CD4-positive, alpha-beta T cell treated with Interleukin-21 for 1 hour (primary cell): ENCODE results near the gene GRHPR.
"Not testable (repeated sequence)": the region's sequence is repeated elsewhere in the genome, so short reads cannot be mapped to it uniquely, and the experiment has no call there.

Source experiments
- DNase-seq: peaks from one replicate; pipeline ENCODE4 v3.0.0-alpha.2; 2020

GRHPR gene

DNA sequence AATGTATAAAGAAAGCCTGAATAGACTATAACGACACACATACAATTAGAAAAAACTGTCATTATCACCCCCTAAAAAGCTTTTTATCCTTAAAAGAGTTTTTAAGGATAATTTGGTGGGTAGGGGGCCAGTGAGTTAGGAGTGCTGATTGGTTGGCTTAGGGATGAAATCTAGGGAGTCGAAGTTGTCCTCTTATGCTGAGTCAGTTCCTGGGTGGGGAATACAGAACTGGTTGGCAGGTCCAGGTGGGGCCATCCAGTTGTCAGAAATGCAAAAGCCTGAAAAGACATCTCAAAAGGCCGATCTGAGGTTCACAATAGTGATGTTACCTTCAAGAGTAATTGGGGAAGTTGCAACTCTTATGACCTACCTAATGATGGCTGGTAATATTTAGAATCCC is 29.1 kb downstream of the GRHPR start:
- DNase-seq: no peak

DNA sequence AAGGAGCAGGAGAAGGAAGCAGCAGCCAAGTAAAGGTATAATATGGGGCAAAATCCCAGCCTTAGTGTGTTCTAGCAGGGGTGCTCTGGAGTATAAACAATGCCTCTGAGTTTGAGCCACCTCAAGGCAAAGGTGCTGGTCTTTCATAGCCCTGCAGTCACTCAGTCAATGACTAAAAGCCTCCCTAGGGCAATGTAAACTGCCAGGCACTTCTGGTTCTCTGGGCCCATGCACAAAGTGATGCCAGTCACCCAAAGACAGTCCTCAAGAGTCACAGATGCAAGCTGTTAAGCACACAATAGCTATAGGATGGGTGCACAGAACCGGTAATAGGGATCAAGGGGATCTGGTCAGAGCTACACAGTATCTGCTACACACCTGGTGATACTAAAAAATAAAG is 30.1 kb downstream of the GRHPR start:
- no peak for DNase-seq

DNA sequence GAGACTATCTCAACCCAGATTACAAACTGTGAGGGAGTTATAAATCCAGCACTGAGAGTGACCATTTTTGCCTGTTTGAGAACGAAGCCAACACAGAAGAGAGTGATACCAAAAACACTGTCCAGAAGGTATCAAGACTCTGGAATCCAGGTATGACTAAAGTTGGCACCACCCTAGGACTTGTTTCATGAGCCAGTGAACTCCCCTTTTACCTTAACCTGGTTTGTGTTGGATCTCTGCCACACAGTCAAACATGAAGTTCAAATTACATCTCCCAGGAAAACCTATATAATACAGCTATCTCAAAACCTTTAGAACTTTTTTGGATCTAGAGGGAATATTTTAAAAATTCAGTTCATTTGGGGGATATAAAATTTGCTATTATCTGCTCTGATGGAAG is 31.3 kb downstream of the GRHPR start:
- DNase-seq: no peak

DNA sequence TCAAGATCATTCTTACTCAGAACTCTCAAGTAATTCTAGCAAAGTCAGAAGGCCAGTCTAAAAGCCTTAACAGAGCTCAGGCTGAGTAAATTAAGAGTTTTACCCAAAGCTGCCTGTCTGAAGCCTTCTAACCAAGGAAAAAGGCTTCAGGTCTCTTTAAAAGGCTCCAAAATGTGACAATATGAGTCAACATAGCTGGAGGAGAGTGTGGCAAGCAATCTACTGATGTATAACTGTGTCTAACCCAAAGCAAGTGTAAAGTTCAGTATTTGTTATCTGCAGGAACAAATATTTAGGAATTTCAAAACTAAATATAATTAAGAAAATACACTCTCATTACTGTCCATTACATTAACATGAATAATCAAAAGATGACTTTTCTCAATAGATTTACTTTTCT is 31.7 kb downstream of the GRHPR start:
- DNase-seq: no peak

DNA sequence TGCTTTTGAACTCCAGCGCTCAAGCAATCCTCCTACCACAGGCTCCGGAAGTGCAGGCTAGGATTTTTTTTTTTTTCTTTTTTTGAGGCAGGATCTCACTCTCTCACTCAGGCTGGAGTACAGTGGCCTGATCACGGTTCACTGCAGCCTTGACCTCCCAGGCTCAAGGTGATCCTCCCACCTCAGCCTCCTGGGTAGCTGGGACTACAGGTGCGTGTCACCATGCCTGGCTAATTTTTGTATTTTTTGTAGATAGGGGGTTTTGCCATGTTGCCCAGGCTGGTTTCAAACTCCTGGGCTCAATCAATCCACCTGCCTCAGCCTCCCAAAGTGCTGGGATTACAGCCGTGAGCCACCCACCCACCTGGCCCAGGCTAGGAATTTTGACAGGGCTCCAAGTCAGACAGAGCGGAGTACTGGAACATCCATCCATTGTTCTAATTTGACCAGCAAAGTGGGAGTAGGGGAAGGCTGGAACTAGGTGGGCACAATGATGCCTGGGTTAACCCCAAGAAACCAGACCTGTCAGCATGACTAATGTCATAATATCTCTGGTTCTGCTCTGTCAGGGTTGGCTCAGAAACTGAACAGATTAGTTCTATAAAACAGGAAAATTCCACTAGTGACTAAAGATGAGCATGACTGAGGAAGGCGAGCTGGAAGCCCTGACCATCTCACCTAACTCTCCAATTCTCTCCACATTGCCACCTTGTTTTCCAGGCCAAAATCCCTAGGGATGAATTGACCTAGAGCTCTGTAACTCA is 33.6 kb downstream of the GRHPR start:
- no peak for DNase-seq

DNA sequence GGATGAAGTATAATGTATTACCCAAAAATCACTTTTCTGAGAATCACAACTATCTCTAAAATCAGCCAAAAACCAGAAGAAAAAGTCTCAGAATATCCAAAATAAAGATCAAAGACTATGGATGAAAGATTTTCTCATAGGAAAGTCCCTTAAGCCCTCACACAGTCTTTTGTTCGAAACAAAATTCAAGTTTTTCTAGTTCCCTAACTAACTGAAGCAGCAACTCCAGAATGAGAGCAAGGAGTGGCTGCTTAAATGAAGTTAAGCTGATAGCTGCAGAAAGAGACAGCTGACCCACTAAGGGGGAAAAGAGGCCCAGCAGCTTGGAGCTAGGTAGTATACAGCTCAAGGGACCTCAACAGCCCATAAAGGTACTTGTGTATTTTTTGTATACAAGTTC is 34.3 kb downstream of the GRHPR start:
- no peak for DNase-seq

DNA sequence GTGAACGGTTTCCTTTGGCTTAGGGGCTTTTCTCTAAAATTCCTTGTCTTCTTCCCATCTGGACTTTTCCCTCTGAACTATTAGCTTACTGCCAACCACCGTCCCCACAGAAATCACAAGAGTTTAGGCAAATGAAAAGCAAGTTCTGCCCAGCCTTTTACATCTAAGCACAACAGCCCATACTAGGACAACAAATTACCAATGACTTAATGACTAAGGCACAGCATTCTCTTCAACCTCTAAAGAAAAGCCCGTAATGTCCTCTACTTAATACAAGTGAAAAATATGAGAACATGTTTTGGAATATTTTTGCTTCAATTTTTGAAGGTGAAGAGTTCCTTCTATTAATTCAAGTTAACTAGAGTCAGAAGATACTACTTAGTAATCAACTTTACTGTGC is 41.5 kb downstream of the GRHPR start:
- DNase-seq: no peak

DNA sequence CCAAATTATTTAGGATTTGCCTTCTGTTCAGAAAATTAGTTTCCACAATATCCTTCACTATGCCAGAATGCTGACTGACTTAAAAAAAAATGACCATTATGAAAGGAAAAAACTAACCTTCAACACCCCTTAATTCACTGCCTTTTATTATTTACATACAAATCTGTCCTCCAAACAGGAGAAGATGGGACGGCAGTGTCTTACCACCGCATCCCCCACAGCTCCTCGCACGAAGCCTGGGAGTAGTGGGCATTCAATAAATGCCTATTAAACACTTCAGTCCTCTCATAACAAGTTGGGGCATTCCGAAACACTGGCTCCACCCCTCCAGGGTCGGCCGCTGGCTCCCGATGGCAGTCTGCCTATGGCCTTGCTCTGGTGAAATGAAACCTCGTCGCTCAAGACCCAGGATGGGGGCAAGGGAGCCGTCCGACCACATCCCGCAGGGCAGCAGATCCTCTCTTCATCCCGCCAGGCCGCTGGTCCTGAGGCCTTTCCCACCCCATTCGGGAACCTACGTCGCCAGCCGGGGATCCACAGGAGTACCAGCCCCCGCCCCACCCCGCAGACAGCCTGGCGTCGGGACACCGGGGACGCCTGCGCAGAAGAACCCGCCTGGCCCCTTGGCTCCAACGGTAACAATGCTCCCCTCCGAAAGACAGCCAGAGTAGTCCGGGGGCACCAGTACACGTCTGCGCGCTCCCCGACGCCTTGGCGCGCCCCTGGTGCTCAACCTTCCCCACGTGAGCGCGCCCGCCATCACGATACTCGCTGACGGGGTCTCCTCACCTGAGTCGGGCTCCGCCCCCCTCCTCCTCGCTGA is 42.1 kb downstream of the GRHPR start:
- DNase-seq: peak; percentile 79

DNA sequence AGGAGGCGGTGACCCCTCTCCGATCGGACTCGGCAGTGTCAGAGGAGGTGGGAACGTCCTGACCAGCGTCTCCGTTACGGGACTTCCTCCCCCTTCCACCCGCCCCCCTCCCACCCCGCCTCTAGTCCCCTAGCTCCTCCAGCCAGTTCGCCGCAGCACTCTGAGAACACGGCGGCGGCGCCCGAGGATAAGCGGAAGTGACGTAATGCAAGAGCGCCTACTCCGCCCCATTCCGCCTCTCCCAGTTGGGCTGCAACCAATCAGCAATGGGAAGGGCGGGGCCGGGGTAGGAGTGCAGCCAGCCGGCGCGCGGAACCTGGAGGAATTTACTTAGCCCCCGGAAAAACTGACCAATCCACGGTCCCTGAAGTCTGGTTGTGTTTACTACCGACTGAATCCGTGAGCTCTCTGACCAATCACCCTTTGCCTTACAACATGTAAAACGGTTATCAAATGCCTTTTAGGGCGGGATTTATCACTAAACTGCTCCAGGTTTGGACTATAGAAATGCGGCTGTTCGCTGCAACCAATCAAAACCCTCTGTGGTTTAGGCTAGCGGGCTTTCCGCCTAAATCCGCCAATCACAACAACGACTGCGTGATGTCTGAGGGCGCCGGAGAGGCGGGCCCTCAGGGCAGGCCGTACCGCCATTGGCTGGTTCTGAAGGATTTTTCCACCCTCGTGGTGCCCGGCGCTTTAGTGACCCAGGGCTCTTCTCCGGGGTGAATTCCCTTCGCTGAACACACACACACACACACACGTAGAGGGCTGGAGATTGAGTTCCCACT is 42.9 kb downstream of the GRHPR start, which contains the start of gene ZBTB5:
TSS of gene ZBTB5 (minus strand) at position 202 of the 788 bp plus-strand sequence. CDS start 22,899 bp downstream, outside the sequence.
- peak; percentile 99 for DNase-seq

DNA sequence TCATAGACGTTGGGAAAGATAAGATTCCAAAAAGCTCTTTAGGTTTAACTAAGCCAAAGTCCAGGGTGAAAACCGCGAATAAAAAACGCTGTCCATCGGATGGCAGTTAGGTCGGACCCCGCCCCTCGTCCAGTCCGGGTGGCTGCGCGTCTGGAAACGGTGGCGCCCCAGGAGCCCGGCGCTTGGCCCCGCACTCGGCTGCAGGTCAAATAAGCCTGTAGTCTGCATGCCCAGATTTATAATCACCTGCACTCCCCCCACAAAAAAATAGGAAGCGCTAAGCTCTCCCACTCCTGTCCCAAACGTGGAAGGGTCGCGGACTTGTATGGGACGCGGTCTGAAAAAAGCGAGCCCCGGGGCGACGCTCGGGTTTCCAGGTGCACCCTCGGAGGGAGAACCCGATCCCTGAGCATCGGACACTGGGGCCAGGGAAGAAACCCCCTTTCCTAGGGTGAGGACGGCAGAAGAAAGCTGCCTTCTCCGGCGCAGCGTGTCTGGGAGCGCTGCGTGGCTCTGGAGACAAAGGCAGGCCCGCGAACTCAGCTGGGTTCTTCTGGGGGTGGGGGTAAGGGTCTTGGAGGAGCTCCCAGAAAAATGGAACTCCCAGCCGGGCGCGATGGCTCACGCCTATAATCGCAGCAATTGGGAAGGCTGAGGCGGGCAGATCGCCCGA is 43.7 kb downstream of the GRHPR start:
- DNase-seq: peak; percentile 20

DNA sequence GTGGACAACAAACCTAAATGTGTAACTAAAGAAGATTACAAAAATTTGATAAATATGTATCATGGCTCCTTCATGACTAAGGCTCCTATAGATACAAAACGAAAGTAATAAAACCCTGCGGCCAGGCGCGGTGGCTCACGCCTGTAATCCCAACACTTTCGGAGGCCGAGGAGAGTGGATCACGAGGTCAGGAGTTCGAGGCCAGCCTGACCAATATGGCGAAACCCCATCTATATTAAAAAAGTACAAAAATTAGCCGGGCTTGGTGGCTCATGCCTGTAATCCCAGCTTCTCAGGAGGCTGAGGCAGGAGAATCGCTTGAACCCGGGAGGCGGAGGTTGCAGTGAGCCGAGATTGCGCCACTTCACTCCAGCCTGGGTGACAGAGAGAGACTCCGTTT is 45.0 kb downstream of the GRHPR start:
- not testable (repeated sequence) for DNase-seq

DNA sequence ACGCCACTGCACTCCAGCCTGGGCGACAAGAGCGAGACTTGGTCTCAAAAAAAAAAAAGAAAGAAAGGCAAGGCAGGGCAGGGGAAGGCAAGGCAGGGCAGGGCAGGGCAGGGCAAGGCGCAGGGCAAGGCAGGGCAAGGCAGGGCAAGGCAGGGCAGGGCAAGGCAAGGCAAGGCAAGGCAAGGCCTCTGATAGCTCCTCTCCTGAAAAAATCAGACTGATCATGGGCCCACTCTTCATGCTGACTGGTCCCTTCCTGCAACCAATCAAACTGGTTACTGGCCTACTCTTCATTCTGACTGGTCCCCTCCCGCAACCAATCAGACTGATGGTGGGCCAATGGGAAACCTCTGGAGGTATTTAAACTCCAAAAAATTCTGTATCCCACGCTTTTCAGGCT is 46.1 kb downstream of the GRHPR start:
- DNase-seq: no peak

DNA sequence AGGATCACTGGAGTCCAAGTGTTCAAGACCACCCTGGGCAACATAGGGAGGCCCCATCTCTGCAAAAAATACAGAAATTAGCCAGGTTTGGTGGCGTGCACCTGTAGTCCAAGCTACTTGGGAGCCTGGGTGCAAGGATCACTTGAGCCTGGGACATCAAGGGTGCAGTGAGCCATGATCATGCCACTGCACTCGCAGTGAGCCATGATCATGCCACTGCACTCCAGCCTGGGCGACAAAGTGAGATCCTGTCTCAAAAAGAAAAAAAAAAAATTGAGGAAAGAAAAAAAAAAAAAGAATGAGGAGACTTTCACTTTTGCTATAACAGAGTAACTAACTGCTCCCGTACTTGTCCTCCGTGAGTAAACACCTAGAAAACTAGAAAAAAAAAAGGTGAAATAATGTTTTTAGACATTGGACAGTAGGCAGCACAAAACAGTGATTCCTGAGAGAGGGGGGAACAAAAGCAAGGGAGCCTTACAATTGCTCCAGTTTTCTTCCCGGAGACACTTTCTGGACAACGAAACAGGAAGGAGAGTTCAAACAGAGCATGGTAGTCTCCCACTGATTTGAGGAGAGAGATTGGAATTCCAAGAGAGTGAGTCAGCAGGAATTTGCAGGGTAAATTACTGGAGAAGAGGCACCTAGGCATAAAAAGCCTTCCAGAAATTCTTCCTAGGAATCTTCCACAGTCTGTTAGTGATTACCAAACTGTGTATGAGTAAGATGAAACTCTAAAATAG is 49.6 kb downstream of the GRHPR start:
- no peak for DNase-seq

DNA sequence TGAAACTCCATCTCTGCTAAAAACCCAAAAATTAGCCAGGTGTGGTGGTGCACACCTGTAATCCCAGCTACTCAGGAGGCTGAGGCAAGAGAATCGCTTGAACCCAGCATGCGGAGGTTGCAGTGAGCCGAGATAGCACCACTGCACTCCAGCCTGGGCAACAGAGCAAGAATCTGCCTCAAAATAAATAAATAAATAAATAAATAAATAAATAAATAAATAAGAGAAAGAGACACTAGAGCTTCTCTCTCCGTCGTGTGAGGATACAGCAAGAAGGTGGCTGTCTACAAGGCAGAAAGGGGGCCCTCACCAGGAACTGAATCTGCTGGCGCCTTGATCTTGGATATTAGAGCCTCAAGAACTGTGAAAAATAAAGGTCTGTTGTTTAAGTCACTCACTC is 51.5 kb downstream of the GRHPR start:
- DNase-seq: not testable (repeated sequence)

DNA sequence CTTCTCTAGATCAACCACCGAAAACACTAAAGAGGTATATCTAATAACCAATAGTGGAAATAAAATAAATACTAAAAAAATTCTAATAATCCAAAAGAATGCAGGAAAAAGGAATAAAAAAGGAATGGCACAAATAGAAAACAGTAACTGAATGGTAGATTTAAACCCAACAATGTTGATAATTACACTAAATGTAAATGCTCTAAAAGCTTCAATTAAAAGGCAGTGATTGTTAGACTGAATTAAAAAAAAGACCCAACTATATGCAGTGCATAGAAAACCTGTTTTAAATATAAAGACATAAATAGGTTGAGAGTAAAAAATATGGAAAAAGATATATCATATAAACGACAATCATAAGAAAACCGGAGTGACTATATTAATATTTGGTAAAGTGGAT is 51.9 kb downstream of the GRHPR start:
- DNase-seq: no peak

DNA sequence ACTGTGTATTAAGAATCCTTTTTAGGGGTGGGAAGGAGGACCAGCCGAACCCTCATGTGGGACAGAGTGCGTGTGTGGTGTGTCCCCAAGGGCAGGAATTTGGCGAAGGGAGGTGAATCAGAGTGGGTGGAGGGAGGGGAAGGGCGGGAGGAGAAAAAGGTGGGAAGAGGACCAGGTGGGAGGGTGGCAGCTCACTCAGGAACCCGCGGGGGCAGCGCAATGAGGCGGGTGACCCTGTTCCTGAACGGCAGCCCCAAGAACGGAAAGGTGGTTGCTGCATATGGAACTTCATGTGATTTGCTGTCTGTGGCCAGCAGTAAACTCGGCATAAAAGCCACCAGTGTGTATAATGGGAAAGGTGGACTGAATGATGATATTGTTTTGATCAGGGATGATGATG is 54.4 kb downstream of the GRHPR start:
- no peak for DNase-seq

DNA sequence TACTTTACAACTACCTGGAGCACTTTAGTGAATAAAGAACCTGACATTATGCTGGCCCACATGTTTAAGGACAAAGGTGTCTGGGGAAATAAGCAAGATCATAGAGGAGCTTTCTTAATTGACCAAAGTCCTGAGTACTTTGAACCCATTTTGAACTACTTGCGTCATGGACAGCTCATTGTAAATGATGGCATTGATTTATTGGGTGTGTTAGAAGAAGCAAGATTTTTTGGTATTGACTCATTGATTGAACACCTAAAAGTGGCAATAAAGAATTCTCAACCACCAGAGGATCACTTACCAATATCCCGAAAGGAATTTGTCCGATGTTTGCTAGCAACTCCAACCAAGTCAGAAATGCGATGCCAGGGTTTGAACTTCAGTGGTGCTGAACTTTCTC is 54.9 kb downstream of the GRHPR start:
- DNase-seq: not testable (repeated sequence)

DNA sequence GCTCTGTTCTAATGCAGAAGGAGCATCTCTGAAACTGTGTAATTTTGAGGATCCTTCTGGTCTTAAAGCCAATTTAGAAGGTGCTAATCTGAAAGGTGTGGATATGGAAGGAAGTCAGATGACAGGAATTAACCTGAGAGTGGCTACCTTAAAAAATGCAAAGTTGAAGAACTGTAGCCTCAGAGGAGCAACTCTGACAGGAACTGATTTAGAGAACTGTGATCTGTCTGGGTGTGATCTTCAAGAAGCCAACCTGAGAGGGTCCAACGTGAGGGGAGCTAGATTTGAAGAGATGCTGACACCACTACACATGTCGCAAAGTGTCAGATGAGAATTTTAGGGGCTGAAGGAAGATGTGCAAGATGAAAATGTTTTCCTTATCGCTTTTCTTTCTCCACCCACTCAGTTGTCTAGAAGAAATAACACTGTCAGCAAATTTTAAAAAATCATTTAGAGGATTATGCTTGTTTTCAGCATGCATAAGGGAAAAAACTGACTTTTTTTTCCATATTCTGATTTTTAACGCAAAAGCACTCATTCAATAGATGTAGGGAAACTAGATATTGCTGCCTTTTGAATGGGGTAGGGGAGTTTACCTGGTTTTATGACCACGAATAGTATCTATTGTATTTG is 55.6 kb downstream of the GRHPR start:
- DNase-seq: not testable (repeated sequence)

DNA sequence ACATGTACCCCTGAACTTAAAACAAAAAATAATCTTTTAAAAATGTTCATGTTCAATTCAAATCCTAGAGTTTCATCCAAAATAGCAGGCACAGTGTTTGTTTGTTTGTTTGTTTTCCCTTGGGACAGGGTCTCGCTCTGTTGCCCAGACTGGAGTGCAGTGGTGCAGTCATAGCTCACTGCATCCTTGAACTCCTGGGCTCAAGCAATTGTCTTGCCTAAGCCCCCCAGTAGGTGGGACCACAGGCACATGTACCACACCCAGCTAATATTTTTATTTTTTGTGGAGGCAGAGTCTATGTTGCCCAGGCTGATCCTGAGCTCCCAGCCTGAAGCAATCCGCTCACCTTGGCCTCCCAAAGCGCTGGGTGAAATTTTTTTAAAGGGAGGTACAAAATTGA is 58.3 kb downstream of the GRHPR start:
- no peak for DNase-seq

DNA sequence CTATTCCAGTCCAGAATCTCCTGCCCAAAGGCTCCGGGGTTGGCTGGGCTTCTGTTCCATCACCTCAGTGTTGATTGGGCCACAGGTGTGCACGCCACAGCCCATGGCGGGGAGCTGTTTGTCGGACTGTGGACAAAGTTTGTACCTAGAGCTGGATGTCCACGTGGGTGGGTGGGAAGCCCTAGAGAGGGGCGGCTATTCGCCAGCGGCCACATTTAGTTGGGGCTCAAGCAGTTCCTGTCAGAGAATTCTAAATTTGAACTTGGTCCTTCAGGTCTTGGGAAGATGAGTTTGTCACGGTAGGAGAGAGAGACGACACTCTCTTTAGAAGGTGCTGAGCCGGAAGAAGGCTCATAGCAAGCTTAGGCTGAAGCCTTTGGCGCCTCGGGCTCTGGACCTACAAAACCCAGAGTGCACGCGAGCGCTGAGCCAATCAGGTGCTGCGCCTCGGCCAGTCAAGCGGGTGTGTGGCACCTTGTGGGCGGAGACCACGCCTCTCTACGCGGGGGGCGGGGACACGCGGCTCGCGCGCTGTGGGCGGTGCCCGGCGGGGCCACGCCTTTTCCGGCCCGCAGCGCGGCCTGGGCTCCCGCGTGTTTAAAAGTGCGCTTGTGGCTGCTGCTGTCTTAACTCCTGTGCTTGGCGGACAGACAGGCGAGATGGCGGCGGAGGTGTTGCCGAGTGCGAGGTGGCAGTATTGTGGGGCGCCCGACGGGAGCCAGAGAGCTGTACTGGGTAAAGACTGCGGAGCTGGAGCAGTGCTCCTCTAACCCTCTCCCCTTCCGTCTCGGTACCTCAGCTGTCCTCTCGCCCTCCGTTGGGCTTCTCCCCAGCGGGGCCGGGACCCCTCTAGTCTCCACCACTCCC is 63.1 kb downstream of the GRHPR start, which contains the start of gene POLR1E:
TSS of gene POLR1E (plus strand) at position 560 of the 867 bp plus-strand sequence. CDS start at position 660, 100 bp downstream.
- DNase-seq: peak; percentile 96
